ENCODE data around the gene ZBTB7C. TPM values are rescaled to one million over a fixed set of nuclear protein-coding genes. Genes with fewer than 3 reads are reported as not detected.

The ZBTB7C gene
- total RNA-seq, 3 donors from 2014 or later (not counting 1 experiment from before 2014, with no cell fraction given): 0.07 TPM; not detected in 2

GRCh38 chr18:48080546-48080945 is 328.6 kb downstream of the ZBTB7C start:
- intact Hi-C loops (cut with micrococcal nuclease): no loop called here
- Mint-ChIP-seq H3K36me3 (no peaks in the 10 kb centered on the region), H3K4me1 (no peaks in the 10 kb centered on the region), H3K27me3 (ENCODE audit: low read depth in 2 of 2) (peaks cover 0 to 2% of the 10 kb centered on the region in 2 donors), H3K9me3 (no peaks in the 10 kb centered on the region), H3K27ac (no peak overlapping the region), H3K4me3 (no peak overlapping the region)
- no peak for ATAC-seq
- 59% methylated on average over 4 of the region's 4 CpGs for WGBS (ENCODE audit: insufficient coverage)
- no peak overlapping the region for H3K27ac ChIP-seq (ENCODE audit: low read length)
- no peaks in the 10 kb centered on the region for H3K36me3 ChIP-seq (ENCODE audit: control insufficient read depth, insufficient read depth, low read length)
- no peaks in the 10 kb centered on the region for H3K4me1 ChIP-seq (ENCODE audit: control insufficient read depth, insufficient read depth, low read length)
- no peak overlapping the region for H3K4me3 ChIP-seq (ENCODE audit: low read length)
- no peak for TF ChIP-seq CTCF (IDR thresholded peaks at IDR 0.05)
- H3K27me3 ChIP-seq (ENCODE audit: control insufficient read depth, insufficient read depth, low read length): no peaks in the 10 kb centered on the region
- H3K9me3 ChIP-seq (ENCODE audit: control insufficient read depth, insufficient read depth, low read length): no peaks in the 10 kb centered on the region
- DNase-seq: no peak

DNA sequence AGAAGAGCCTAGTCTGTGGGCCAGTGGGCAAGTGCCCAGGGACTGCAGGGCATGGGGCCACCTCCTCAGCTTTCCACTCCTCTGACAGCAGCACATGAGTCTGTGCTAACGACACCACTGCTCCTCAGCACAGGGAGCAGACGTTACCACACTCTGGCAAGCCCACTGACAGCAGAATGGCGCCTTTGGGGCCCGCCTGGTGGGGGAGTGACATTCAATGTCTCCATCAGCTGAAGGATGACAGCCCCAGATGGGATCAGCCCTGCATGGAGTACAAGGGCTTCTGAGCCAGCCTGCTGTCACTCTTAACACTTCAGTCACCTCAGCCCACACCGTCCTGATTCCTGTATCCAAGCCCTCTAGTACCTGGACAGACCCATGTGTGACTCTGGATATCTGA is 329.3 kb downstream of the ZBTB7C start:
- WGBS (ENCODE audit: insufficient coverage): 88% methylated on average over 5 of the region's 5 CpGs
- H3K4me3 Mint-ChIP-seq: no peak overlapping the region
- Histone ChIP-seq H3K36me3 (ENCODE audit: control insufficient read depth, insufficient read depth, low read length) (no peaks in the 10 kb centered on the region), H3K9me3 (ENCODE audit: control insufficient read depth, insufficient read depth, low read length) (no peaks in the 10 kb centered on the region), H3K4me3 (ENCODE audit: low read length) (no peak overlapping the region), H3K27me3 (ENCODE audit: control insufficient read depth, insufficient read depth, low read length) (no peaks in the 10 kb centered on the region), H3K4me1 (ENCODE audit: control insufficient read depth, insufficient read depth, low read length) (no peaks in the 10 kb centered on the region), H3K27ac (ENCODE audit: low read length) (no peak overlapping the region)
- DNase-seq (no peak), ATAC-seq (no peak)
- H3K36me3 Mint-ChIP-seq: no peaks in the 10 kb centered on the region
- H3K9me3 Mint-ChIP-seq: no peaks in the 10 kb centered on the region
- H3K27me3 Mint-ChIP-seq (ENCODE audit: low read depth in 2 of 2): peaks cover 0 to 2% of the 10 kb centered on the region in 2 donors
- no peaks in the 10 kb centered on the region for H3K4me1 Mint-ChIP-seq
- no peak overlapping the region for H3K27ac Mint-ChIP-seq
- intact Hi-C loops (cut with micrococcal nuclease): no loop called here
- no peak for TF ChIP-seq CTCF (IDR thresholded peaks at IDR 0.05)

DNA sequence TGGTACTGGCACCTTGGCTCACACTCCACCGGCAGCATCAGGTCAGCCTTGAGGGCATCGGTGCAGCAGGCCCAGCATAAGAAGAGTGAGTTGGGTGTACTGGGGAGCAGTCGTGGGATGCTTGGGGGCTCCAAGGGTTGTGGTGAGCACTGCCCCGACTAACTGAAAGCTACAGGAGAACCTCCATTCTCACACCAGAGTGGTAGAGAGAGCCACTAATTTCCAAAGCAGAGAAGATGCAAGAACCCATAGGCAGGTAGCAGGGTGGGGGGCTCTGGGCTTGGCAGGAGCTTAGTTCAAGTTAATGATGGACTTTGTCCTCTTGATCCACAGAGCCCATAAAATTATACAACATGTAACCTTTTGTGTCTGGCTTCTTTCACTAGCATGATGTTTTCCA is 330.7 kb downstream of the ZBTB7C start:
- intact Hi-C loops (cut with micrococcal nuclease): no loop called here
- H3K4me1 Mint-ChIP-seq: no peaks in the 10 kb centered on the region
- WGBS (ENCODE audit: insufficient coverage): 94% methylated on average over 3 of the region's 4 CpGs

More for the DNA sequence above, 330.7 kb downstream of the ZBTB7C start:
- Mint-ChIP-seq H3K27me3 (ENCODE audit: low read depth in 2 of 2) (peaks cover 0 to 2% of the 10 kb centered on the region in 2 donors), H3K27ac (no peak overlapping the region), H3K36me3 (no peaks in the 10 kb centered on the region), H3K9me3 (no peaks in the 10 kb centered on the region), H3K4me3 (no peak overlapping the region)
- no peak for ATAC-seq
- Histone ChIP-seq H3K9me3 (ENCODE audit: control insufficient read depth, insufficient read depth, low read length) (no peaks in the 10 kb centered on the region), H3K36me3 (ENCODE audit: control insufficient read depth, insufficient read depth, low read length) (no peaks in the 10 kb centered on the region), H3K27ac (ENCODE audit: low read length) (no peak overlapping the region), H3K4me1 (ENCODE audit: control insufficient read depth, insufficient read depth, low read length) (no peaks in the 10 kb centered on the region), H3K4me3 (ENCODE audit: low read length) (no peak overlapping the region), H3K27me3 (ENCODE audit: control insufficient read depth, insufficient read depth, low read length) (no peaks in the 10 kb centered on the region)
- DNase-seq: no peak
- no peak for TF ChIP-seq CTCF (IDR thresholded peaks at IDR 0.05)
